Breast epithelium (tissue), 4 donors: ENCODE measurements around the gene CTIF. TPM values are rescaled to one million over a fixed set of nuclear protein-coding genes. Genes with fewer than 3 reads are reported as not detected.

Source experiments
- DNase-seq, 2 donors: peaks; one replicate each; pipeline ENCODE4 v3.0.0-alpha.2; 2019; ENCODE audit warnings: low spot score in 2 of 2
- H3K27ac ChIP-seq, 2 donors: fragments of 200-600 bp; sonication (generic) in 1 of 2; one replicate each; pipeline ENCODE4 v1.5.1; 2016 to 2019; ENCODE audit warnings: mild to moderate bottlenecking in 1 of 2
- H3K27me3 ChIP-seq, 2 donors: fragments of 200-600 bp; sonication (generic) in 1 of 2; one replicate each; pipeline versions ENCODE4 v1.5.1 to v1.6.0; 2017 to 2019; ENCODE audit warnings: control low read depth in 1 of 2, mild to moderate bottlenecking in 1 of 2
- H3K36me3 ChIP-seq: fragments of 200-600 bp; one replicate; pipeline ENCODE4 v1.5.1; 2019
- H3K4me1 ChIP-seq, 2 donors: fragments of 200-600 bp; sonication (generic); one replicate each; pipeline ENCODE4 v1.5.1; 2016 to 2019; ENCODE audit warnings: control low read depth in 1 of 2
- H3K4me3 ChIP-seq, 3 donors: fragments of 200-600 bp; sonication (generic); 1 replicate in 2 of 3; 2 replicates in 1 of 3; pipeline ENCODE4 v1.5.1; 2016 to 2019; ENCODE audit warnings: mild to moderate bottlenecking in 3 of 3, moderate library complexity in 2 of 3
- H3K9me3 ChIP-seq, 2 donors: fragments of 200-600 bp; sonication (generic) in 1 of 2; one replicate each; pipeline ENCODE4 v1.5.1; 2016 to 2019; ENCODE audit warnings: control low read depth in 1 of 2
- POLR2A ChIP-seq: fragments of 450-650 bp; IDR thresholded peaks from one replicate; pipeline ENCODE4 v1.6.1; 2016; ENCODE audit warnings: antibody characterized with exemption, mild to moderate bottlenecking, moderate library complexity
- POLR2AphosphoS5 ChIP-seq, 3 donors: sonication (generic); formaldehyde crosslinking; IDR thresholded peaks; one replicate each; pipeline ENCODE4 v1.6.1; 2017; ENCODE audit warnings: antibody characterized with exemption in 3 of 3
- intact Hi-C: fragments of 100-400 bp; cut with DNase I; formaldehyde crosslinking; loops from one replicate; pipeline ENCODE4 v1.15.1; 2023; ENCODE audit warnings: low total_unique reads
- total RNA-seq, 3 donors: library from RNA; depleted of rRNA; stranded (reverse); fragments of >200 nt; gene quantifications; one replicate each; pipeline ENCODE4 v1.1.0, GENCODE V29; 2016
- TF ChIP-seq, protein P1 (sequence below), 3 donors: fragments of 450-650 bp; IDR thresholded peaks; one replicate each; pipeline ENCODE4 v1.5.1; 2016 to 2017; ENCODE audit warnings: antibody characterized with exemption in 3 of 3, mild to moderate bottlenecking in 3 of 3, moderate library complexity in 3 of 3

The CTIF gene
- total RNA-seq, 3 donors from 2014 or later: 28.8 to 78.9 (median 32.6) TPM

DNA sequence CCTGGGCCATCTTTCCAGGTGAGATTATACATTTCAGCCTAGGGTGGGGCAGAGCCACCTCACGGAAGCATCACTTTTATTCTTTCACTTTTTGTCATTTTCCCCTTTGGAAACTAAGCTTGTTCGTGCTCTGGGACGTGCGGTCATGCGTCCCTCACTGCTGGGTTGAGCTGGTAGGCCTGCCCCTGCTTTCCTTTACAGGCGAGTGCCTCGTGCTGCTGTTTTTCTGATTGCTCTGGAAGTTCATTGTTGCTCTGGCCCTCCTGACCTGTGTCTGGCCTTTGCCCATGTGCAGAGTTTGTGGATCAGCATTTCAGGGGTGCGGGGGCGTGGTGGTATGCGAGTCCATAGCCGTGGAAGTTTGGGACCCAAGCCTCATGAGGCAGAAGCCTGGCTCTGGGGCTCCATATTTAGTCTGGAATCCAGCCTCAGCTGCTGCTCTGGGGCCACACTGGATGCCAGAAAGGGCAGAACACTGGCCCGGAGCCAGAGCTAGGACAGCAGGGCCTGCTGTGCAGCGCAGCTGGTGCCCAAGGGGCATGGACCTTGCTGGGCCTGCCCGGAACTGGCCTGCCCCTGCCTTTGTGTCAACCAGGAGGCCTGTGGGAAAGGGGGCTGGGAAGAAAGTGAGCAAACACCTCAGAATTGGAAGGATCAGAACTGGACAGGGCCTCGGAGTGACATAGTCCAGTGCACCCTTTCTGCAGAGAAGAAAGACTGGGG lies 51.1 kb downstream of the CTIF start:
- intact Hi-C loops: loop anchor here (5.0 kb wide), 1 partner anchor 702 kb away; no protein-coding TSS in a partner anchor
- H3K4me3 ChIP-seq: no peak overlapping the region
- TF ChIP-seq POLR2AphosphoS5 (IDR thresholded peaks at IDR 0.05) (no peak), POLR2A (no peak)
- TF ChIP-seq, protein P1, sequence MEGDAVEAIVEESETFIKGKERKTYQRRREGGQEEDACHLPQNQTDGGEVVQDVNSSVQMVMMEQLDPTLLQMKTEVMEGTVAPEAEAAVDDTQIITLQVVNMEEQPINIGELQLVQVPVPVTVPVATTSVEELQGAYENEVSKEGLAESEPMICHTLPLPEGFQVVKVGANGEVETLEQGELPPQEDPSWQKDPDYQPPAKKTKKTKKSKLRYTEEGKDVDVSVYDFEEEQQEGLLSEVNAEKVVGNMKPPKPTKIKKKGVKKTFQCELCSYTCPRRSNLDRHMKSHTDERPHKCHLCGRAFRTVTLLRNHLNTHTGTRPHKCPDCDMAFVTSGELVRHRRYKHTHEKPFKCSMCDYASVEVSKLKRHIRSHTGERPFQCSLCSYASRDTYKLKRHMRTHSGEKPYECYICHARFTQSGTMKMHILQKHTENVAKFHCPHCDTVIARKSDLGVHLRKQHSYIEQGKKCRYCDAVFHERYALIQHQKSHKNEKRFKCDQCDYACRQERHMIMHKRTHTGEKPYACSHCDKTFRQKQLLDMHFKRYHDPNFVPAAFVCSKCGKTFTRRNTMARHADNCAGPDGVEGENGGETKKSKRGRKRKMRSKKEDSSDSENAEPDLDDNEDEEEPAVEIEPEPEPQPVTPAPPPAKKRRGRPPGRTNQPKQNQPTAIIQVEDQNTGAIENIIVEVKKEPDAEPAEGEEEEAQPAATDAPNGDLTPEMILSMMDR (IDR thresholded peaks at IDR 0.05): no peak
- H3K9me3 ChIP-seq: no peaks in the 10 kb centered on the region
- H3K27ac ChIP-seq: no peak overlapping the region
- H3K36me3 ChIP-seq: no peaks in the 10 kb centered on the region
- DNase-seq: peak in 1 of 2 donors; percentile 52
- H3K27me3 ChIP-seq: no peaks in the 10 kb centered on the region
- H3K4me1 ChIP-seq: peaks cover 3 to 10% of the 10 kb centered on the region in 2 donors

DNA sequence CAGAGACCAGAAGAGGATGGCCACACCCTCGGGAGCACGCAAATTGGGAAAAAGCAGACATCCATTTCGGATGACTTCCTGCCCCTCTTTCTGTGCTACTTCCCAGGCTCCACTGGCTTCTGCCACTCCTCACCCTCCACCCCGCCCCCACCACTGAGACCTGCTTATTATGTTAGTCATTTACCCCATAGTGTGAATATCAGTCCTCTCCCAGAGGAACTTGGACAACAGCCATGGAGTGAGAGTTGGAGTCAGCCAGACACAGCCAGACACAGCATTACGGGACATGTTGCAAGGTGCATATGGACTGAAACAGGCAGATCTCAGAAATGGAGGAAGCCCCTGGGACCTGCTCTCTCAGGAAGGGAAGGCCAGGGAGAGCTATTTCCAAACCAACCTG lies 51.8 kb downstream of the CTIF start:
- intact Hi-C loops: no loop called here
- peaks cover 3 to 11% of the 10 kb centered on the region in 2 donors for H3K4me1 ChIP-seq
- no peak overlapping the region for H3K4me3 ChIP-seq
- H3K27ac ChIP-seq: no peak overlapping the region
- no peak for DNase-seq
- H3K9me3 ChIP-seq: no peaks in the 10 kb centered on the region
- no peaks in the 10 kb centered on the region for H3K27me3 ChIP-seq
- H3K36me3 ChIP-seq: no peaks in the 10 kb centered on the region
- TF ChIP-seq POLR2AphosphoS5 (IDR thresholded peaks at IDR 0.05) (no peak), POLR2A (no peak)
- TF ChIP-seq, protein P1 (IDR thresholded peaks at IDR 0.05): no peak

- Histone ChIP-seq H3K36me3 (no peaks in the 10 kb centered on the region), H3K27me3 (no peaks in the 10 kb centered on the region), H3K27ac (no peak overlapping the region), H3K4me1 (peaks cover 3 to 11% of the 10 kb centered on the region in 2 donors), H3K9me3 (no peaks in the 10 kb centered on the region), H3K4me3 (no peak overlapping the region)
- DNase-seq: no peak
- intact Hi-C loops: no loop called here
- no peak for TF ChIP-seq POLR2AphosphoS5 (IDR thresholded peaks at IDR 0.05)
Measured at GRCh38 chr18:48592540-48593171, 53.8 kb downstream of the CTIF start.

DNA sequence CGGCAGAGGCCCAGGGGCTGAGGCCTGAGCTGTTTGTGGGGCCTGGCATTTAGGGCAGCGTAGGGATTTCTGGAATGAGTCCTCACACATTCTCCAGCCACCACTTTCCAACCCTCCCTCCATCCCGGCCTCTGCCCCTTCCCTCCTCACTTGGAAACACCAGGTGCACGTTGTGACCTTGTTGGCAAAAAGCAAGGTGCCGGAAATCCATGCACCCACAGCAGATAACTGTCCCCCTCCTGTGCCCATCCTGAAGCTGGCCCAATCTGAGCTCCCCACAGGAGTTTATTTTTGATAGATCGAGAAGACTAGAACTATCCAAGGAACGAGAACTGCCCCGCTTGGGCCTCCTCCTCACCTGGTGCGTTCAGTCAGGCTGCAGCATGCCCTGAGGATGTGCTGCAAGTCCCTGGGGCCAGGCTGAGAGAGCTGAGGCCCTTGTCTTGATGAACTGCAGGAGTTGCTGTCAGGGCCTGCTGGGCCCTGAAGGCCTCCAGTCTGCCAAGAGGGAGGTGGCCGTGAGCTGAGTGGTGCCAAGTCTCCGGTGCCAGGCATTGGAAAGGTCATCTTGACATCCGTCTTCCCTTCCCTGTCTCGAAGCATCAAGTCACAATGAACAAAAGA lies 55.8 kb downstream of the CTIF start:
- no peaks in the 10 kb centered on the region for H3K36me3 ChIP-seq
- H3K4me3 ChIP-seq: no peak overlapping the region
- H3K9me3 ChIP-seq: no peaks in the 10 kb centered on the region
- DNase-seq: no peak
- H3K27ac ChIP-seq: no peak overlapping the region
- no peaks in the 10 kb centered on the region for H3K27me3 ChIP-seq
- intact Hi-C loops: no loop called here
- H3K4me1 ChIP-seq: peaks cover 3 to 8% of the 10 kb centered on the region in 2 donors
- TF ChIP-seq, protein P1 (IDR thresholded peaks at IDR 0.05): no peak
- TF ChIP-seq POLR2AphosphoS5 (IDR thresholded peaks at IDR 0.05): no peak
- TF ChIP-seq POLR2A: no peak

DNA sequence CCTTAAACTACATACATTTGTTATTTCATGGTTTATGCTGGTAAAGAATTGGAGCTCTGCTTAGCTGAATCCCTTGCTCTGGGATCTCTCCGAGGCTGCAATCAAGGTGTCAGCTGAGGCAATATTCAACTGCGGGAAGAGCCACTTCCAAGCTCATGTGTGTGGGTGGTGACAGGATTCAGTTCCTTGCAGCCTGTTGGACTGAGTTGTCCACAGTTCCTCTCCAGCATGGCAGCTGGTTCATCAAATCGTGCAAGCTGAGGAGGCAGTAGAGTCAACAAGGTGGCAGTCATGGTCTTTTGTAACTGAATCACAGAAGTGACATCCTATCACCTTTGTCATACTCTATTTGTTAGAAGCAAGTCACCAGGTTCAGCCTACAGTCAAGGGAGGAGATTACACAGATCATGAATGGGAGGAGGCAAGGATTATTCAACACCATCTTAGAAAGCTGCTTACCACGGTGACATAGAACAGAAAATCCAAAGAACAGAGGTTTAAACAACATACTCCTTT lies 56.9 kb downstream of the CTIF start:
- Histone ChIP-seq H3K36me3 (no peaks in the 10 kb centered on the region), H3K27ac (no peak overlapping the region), H3K27me3 (no peaks in the 10 kb centered on the region), H3K4me1 (peaks cover 0 to 7% of the 10 kb centered on the region in 2 donors), H3K9me3 (no peaks in the 10 kb centered on the region), H3K4me3 (no peak overlapping the region)
- TF ChIP-seq, protein P1 (IDR thresholded peaks at IDR 0.05): no peak
- TF ChIP-seq POLR2A (no peak), POLR2AphosphoS5 (IDR thresholded peaks at IDR 0.05) (no peak)
- no peak for DNase-seq
- intact Hi-C loops: no loop called here
